AG10803 (cell line): Measurements from ENCODE around the gene TMEM182.
A peak's percentile ranks its signal among the peaks of the same experiment; 100 is the strongest.

Source experiments
- DNase-seq: peaks from one replicate; pipeline ENCODE4 v3.0.0; 2010; ENCODE audit warnings: low read depth
- H3K4me3 ChIP-seq: 2 replicates; pipeline ENCODE4 v1.5.1; 2011; ENCODE audit warnings: mild to moderate bottlenecking, low read length, control low read depth
- TF ChIP-seq, protein P1 (sequence below): conservative IDR thresholded peaks from 2 replicates; pipeline ENCODE4 v1.5.1; 2011; ENCODE audit warnings: mild to moderate bottlenecking, low read length, control low read depth, inconsistent platforms

TMEM182 gene

DNA sequence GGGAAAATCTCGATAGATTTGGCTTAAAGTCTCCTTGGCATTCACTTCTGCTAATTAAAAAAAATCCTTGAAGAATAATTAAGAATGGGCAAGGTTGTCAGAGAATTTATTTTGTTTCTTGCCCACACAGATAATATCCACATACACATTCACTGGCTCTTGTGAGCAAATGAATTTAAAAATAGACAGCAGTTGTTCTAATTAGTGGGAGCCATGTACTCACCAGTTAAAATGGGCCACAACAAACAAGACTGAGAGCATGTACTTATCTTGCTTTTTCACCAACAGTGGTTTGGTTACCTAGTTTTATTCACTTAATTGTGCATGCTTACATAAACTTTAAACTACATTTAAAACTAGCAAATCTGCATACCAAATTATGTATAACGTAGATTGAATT is 53.5 kb downstream of the TMEM182 start:
- no peak for DNase-seq
- TF ChIP-seq, protein P1, sequence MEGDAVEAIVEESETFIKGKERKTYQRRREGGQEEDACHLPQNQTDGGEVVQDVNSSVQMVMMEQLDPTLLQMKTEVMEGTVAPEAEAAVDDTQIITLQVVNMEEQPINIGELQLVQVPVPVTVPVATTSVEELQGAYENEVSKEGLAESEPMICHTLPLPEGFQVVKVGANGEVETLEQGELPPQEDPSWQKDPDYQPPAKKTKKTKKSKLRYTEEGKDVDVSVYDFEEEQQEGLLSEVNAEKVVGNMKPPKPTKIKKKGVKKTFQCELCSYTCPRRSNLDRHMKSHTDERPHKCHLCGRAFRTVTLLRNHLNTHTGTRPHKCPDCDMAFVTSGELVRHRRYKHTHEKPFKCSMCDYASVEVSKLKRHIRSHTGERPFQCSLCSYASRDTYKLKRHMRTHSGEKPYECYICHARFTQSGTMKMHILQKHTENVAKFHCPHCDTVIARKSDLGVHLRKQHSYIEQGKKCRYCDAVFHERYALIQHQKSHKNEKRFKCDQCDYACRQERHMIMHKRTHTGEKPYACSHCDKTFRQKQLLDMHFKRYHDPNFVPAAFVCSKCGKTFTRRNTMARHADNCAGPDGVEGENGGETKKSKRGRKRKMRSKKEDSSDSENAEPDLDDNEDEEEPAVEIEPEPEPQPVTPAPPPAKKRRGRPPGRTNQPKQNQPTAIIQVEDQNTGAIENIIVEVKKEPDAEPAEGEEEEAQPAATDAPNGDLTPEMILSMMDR: no peak

DNA sequence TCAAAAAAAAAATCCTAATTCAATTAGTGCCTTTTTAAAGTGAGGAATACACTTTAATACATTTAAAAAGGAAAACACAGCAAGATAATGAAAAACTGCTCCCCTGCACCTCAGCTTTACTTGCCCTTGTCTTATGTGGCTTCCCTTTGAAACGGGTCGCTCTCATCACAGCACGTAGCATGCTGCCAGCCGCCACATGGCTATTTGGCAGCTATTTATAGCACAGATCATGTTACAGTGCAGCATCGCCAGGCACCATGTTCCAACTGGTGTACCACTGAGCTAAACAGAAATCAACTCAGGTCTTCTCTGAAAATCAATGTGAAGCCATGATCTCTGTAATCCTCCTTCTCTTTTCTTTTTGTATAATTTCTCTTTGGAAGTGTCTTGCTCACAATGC is 65.1 kb downstream of the TMEM182 start:
- TF ChIP-seq, protein P1: no peak
- no peak overlapping the region for H3K4me3 ChIP-seq
- peak; percentile 8 for DNase-seq

More for the DNA sequence above, 53.5 kb downstream of the TMEM182 start:
- H3K4me3 ChIP-seq: no peak overlapping the region

- TF ChIP-seq, protein P1: no peak
- no peak overlapping the region for H3K4me3 ChIP-seq
- DNase-seq: no peak
Observed at GRCh38 chr2:102832789-102833188, 71.0 kb downstream of the TMEM182 start.

DNA sequence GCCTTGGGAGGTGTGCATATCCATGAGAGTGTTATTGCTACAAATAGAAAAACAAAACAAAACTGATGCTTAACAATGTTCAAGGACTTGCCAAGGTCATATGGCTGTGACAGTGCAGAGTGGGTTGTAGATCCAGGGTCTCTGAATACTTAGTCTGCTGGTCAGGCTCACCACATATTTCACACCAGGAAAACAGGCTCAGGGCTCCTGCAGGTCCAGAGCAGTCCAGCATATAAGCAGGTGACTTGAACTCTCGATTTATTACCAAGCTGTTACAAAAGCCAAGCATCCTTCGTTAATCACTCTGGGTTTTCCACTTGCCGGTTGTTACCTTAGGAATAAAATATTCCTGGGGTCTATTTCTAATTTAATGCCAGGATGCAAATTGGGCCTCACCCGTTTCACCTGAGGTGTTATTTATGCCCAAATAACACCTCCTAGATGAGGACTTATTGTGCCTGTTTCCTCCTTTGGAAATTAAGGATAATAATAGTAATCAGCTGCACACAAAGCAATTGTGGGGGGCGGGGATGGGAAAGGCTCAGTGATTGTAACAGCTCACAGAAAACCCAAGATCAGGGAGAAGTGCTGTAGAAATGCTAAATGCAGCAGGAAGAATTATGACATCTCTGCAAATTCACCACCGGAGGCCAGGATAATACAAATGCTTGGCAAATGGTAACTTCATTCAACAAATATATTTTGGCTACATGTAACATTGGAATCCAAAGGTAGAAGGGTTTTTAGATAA is 72.9 kb downstream of the TMEM182 start:
- H3K4me3 ChIP-seq: no peak overlapping the region
- TF ChIP-seq, protein P1: no peak
- DNase-seq: no peak

DNA sequence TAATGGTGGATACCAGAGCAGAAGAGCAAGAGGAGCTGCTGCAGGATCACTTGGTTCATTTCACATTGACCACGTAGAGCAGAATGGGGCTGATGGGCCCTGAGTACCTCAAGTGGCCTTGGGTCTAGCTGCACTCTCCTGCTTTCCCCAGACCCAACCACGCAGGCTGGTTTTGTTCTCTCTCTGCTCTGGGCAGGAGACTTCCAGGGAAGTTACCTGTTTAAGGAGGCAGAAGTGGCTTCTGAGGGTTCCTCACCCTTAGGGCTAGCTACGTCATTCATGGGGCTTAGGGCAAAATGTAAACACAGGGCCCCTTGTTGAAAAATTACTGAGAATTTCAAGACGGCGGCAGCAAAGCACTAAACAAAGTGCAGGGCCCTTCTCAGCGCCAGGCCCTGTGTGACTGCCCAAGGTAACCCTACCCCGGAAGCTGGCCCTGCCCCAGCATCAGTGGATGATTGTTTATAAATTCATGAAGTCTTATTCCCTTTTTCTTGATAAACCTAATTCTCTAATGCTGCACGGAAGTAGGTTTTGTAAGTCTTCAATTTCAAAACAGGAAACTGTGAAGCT is 75.9 kb downstream of the TMEM182 start:
- no peak for DNase-seq
- no peak overlapping the region for H3K4me3 ChIP-seq
- TF ChIP-seq, protein P1: no peak

DNA sequence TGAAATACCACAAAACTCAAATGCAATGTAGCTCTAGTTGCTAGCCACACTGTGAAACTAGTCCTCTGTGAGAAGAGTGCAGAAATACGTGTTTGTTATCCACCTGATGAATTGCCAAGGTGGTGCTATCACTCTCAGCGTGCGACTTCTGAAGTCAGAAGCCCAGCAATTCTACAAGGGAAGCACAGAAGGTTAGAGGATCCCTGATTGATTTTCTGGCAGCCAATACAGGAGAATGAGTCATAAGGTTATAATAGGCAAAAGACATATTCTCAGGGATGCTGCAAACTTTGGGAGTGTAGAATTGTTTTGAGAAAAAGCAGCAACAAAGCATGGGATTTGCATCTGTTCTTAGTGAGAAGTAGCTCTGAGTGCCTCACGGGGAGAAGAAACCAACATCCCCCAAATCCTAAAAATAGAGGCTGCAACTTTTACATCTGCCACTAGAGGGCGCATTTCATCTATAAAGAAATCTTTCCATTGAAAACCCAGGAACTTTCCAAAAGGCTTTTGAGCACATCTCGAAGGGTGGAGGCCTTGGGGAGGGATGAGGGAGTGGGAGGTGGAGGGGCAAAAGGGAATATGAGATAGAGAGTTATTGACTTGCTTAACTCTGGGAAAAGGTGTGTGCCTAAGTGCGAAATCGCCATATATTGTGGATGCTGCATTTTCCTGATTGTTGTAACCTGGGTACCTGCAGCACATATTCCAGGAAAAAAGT is 78.0 kb downstream of the TMEM182 start:
- H3K4me3 ChIP-seq: no peak overlapping the region
- TF ChIP-seq, protein P1: peak; percentile 83
- peak; percentile 33 for DNase-seq
